WERI-Rb-1 (cell line): Measurements from ENCODE around the gene HECTD2.
"Not testable (repeated sequence)": the region's sequence is repeated elsewhere in the genome, so short reads cannot be mapped to it uniquely, and the experiment has no call there.

ENCODE experiments used
- DNase-seq: peaks from one replicate; pipeline ENCODE4 v3.0.0-alpha.2; 2020
- H3K27ac ChIP-seq: fragments of 250-450 bp; sonication (Bioruptor Pico); 2 replicates; pipeline ENCODE4 v1.5.1; 2020; ENCODE audit warnings: mild to moderate bottlenecking, moderate library complexity
- H3K27me3 ChIP-seq: fragments of 250-450 bp; sonication (Bioruptor Pico); 2 replicates; pipeline ENCODE4 v1.5.1; 2021; ENCODE audit warnings: mild to moderate bottlenecking, low read depth, moderate library complexity; ENCODE audit not compliant: insufficient read depth, severe bottlenecking
- H3K36me3 ChIP-seq: fragments of 250-450 bp; sonication (Bioruptor Pico); 2 replicates; pipeline ENCODE4 v1.5.1; 2020; ENCODE audit warnings: mild to moderate bottlenecking, moderate library complexity
- H3K4me3 ChIP-seq: 2 replicates; pipeline ENCODE4 v1.5.1; 2011; ENCODE audit warnings: low read depth, mild to moderate bottlenecking, control low read depth, low read length
- H3K9me3 ChIP-seq: fragments of 250-450 bp; sonication (Bioruptor Pico); 2 replicates; pipeline ENCODE4 v1.5.1; 2021; ENCODE audit warnings: mild to moderate bottlenecking, moderate library complexity; ENCODE audit not compliant: severe bottlenecking
- CTCF ChIP-seq: IDR thresholded peaks from 2 replicates; pipeline ENCODE4 v1.5.1; 2011; ENCODE audit warnings: low read depth, mild to moderate bottlenecking, control low read depth, inconsistent platforms, low read length

HECTD2 gene, protein sequence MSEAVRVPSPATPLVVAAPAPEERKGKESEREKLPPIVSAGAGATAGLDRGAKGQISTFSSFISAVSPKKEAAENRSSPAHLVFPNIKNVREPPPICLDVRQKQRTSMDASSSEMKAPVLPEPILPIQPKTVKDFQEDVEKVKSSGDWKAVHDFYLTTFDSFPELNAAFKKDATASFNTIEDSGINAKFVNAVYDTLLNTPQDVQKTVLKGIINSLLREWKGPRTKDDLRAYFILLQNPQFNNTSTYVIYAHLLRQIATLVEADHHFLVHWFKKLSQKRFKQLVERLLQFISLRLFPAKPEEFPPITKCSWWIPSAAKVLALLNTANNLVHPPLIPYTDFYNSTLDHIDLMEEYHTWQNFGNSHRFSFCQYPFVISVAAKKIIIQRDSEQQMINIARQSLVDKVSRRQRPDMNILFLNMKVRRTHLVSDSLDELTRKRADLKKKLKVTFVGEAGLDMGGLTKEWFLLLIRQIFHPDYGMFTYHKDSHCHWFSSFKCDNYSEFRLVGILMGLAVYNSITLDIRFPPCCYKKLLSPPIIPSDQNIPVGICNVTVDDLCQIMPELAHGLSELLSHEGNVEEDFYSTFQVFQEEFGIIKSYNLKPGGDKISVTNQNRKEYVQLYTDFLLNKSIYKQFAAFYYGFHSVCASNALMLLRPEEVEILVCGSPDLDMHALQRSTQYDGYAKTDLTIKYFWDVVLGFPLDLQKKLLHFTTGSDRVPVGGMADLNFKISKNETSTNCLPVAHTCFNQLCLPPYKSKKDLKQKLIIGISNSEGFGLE

DNA sequence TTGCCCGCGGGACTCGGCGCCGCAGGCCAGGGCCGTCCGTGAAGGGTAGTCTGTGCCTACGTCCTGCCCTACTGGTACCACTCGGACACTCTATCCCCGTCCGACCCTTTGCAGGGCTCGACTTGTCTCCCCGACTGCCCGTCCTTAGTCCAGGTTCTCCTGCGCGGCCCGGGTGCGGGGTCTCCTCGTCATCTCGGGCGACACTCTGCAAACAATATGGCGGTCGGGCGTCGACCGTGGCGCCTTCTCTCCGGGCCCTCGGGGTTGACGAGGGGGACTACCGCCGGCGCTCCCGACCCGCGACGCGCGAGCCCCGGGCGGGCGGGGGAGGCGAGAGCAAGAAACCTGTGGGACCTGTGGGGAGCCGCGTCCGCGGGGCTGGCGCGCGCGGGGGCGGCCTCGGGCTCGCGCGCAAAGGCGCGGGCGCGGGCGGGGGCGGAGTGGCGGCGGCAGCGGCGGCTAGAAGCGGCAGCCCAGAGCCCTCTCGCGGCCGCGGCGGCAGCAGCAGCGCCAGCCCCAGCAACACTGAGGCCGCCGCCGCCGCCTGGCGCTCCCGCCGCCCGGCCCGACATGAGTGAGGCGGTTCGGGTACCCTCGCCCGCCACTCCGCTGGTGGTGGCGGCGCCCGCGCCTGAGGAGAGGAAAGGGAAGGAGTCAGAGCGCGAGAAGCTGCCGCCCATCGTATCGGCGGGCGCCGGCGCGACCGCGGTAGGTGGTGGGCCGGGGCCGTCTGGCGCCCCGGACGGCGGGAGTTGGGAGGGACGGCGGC is at the start of gene HECTD2:
TSS of gene HECTD2 (plus strand) at position 476 of the 769 bp plus-strand sequence. CDS start at position 571, 95 bp downstream.
- peak within 1 kb of the TSS; percentile 98 for H3K4me3 ChIP-seq
- H3K27ac ChIP-seq = peak within 1 kb of the TSS; percentile 100
- no peaks in the 10 kb centered on the region for H3K9me3 ChIP-seq
- H3K27me3 ChIP-seq = no peaks in the 10 kb centered on the region
- peaks cover 9% of the 10 kb centered on the region for H3K36me3 ChIP-seq
- peak; percentile 79 for DNase-seq
- TF ChIP-seq CTCF = peak; percentile 44

DNA sequence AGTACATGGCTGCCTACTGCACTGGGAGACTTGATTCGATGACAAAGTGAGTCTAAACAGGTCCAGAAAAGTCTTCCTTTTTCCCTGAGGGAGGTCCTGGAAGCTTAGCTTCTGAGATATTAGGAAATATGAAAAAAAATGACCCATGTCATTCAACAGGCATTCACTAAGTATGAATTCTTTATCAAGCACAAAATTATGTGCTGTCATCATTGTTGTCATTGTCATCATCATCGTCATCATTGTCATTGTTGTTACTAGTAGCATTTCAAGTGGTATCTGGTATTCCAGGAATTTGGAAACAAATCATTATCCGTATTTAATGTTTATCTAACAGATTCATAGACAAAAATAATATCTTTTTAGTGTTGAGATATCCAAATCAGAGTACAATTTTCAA is 49.7 kb upstream of the HECTD2 start:
- Histone ChIP-seq H3K27me3 (no peaks in the 10 kb centered on the region), H3K4me3 (no peak overlapping the region), H3K27ac (no peak overlapping the region), H3K9me3 (no peaks in the 10 kb centered on the region), H3K36me3 (no peaks in the 10 kb centered on the region)
- no peak for TF ChIP-seq CTCF
- DNase-seq = no peak

DNA sequence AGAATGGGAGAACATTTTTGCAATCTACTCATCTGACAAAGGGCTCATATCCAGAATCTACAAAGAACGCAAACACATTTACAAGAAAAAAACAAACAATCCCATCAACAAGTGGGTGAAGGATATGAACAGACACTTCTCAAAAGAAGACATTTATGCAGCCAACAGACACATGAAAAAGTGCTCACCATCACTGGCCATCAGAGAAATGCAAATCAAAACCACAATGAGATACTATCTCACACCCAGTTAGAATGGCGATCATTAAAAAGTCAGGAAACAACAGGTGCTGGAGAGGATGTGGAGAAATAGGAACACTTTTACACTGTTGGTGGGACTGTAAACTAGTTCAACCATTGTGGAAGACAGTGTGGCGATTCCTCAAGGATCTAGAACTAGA is 44.6 kb upstream of the HECTD2 start:
- H3K9me3 ChIP-seq, H3K36me3 ChIP-seq, DNase-seq, H3K27ac ChIP-seq, H3K27me3 ChIP-seq, H3K4me3 ChIP-seq: not testable (repeated sequence)

DNA sequence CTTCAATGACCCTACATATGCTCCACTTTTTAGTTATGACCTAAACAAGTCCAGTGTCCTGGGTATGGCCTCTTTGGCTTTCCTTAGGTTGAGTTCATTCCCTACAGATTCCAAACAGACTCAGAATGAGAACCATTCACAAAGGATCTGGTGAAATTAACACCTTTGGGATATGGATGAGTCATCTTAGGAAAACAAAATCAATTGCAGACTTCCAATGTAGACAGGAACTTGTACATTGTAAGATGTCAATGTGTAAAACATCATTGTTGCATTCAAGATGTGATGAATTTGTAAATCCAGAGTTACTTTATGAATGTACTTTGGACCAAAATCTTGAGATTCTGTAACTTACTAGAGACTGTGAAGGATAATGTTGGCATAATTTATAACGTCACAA is 43.4 kb upstream of the HECTD2 start:
- Histone ChIP-seq H3K4me3 (no peak overlapping the region), H3K36me3 (no peaks in the 10 kb centered on the region), H3K27me3 (no peaks in the 10 kb centered on the region), H3K9me3 (peaks cover 3% of the 10 kb centered on the region), H3K27ac (no peak overlapping the region)
- no peak for DNase-seq
- TF ChIP-seq CTCF = no peak

GRCh38 chr10:91367127-91367531 is 43.0 kb upstream of the HECTD2 start:
- Histone ChIP-seq H3K4me3 (no peak overlapping the region), H3K27ac (no peak overlapping the region), H3K36me3 (no peaks in the 10 kb centered on the region), H3K27me3 (no peaks in the 10 kb centered on the region), H3K9me3 (peaks cover 3% of the 10 kb centered on the region)
- DNase-seq = no peak
- TF ChIP-seq CTCF = no peak

DNA sequence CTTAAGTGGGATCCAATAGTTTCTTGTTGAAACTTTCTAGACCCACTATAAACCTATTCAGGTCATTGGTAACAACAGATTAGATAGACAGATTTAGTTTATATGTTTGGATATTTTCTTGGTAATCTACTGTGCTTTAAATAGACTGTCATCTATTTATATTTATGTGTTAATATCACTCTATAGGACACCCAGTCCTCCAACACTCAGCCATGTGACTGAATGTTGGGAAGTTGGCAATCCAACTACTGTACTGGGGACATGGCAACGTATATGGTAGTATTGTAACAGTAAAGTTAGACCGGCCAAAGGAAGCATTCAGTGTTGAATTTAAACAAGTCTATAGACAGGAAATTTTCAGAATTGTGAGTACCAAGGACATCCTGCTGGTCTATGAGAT is 42.6 kb upstream of the HECTD2 start:
- no peaks in the 10 kb centered on the region for H3K27me3 ChIP-seq
- H3K36me3 ChIP-seq = no peaks in the 10 kb centered on the region
- no peak overlapping the region for H3K27ac ChIP-seq
- peaks cover 7% of the 10 kb centered on the region for H3K9me3 ChIP-seq
- DNase-seq = no peak
- no peak for TF ChIP-seq CTCF
- H3K4me3 ChIP-seq = no peak overlapping the region
